Smooth muscle cell (in vitro differentiated cells): Measurements from ENCODE around the gene PGP. TPM values are rescaled to one million over a fixed set of nuclear protein-coding genes. Genes with fewer than 3 reads are reported as not detected.

Experiments
- DNase-seq: peaks from one replicate; lab custom pipeline; 2025; ENCODE audit not compliant: unreplicated experiment; lab: John Stamatoyannopoulos, UW
- H2AFZ ChIP-seq: fragments of 200-600 bp; sonication (generic); 2 replicates; pipeline ENCODE4 v1.6.0; 2016; ENCODE audit warnings: antibody characterized with exemption, low read depth, mild to moderate bottlenecking
- H3F3A ChIP-seq: fragments of 200-600 bp; sonication (generic); 2 replicates; pipeline ENCODE4 v1.6.0; 2017; ENCODE audit warnings: antibody characterized with exemption, low read depth
- H3K27ac ChIP-seq: fragments of 200-600 bp; sonication (generic); 2 replicates; pipeline ENCODE4 v1.5.1; 2016; ENCODE audit warnings: low read depth, mild to moderate bottlenecking
- H3K27me3 ChIP-seq: fragments of 200-600 bp; sonication (generic); 2 replicates; pipeline ENCODE4 v1.6.1; 2016; ENCODE audit warnings: low read depth, mild to moderate bottlenecking
- H3K36me3 ChIP-seq: fragments of 200-600 bp; sonication (generic); 2 replicates; pipeline ENCODE4 v1.5.1; 2016; ENCODE audit warnings: low read depth
- H3K4me1 ChIP-seq: fragments of 200-600 bp; sonication (generic); 2 replicates; pipeline ENCODE4 v1.5.1; 2016; ENCODE audit warnings: low read depth
- H3K4me2 ChIP-seq: fragments of 200-600 bp; sonication (generic); 2 replicates; pipeline ENCODE4 v1.6.0; 2016; ENCODE audit warnings: mild to moderate bottlenecking
- H3K4me3 ChIP-seq: fragments of 200-600 bp; sonication (generic); 2 replicates; pipeline ENCODE4 v1.5.1; 2016; ENCODE audit warnings: mild to moderate bottlenecking
- H3K79me2 ChIP-seq: fragments of 200-600 bp; sonication (generic); 2 replicates; pipeline ENCODE4 v1.6.0; 2016; ENCODE audit warnings: low read depth, mild to moderate bottlenecking
- H3K9ac ChIP-seq: fragments of 200-600 bp; sonication (generic); 2 replicates; pipeline ENCODE4 v1.6.0; 2016; ENCODE audit warnings: low read depth
- H3K9me3 ChIP-seq: fragments of 200-600 bp; sonication (generic); replicated peaks from 2 replicates; pipeline ENCODE4 v1.5.1; 2016; ENCODE audit warnings: low read depth
- H4K20me1 ChIP-seq: fragments of 200-600 bp; sonication (generic); 2 replicates; pipeline ENCODE4 v1.6.0; 2016; ENCODE audit warnings: low read depth
- CTCF ChIP-seq: fragments of 200-600 bp; sonication (generic); IDR thresholded peaks from 2 replicates; pipeline ENCODE4 v1.5.1; 2017; ENCODE audit warnings: borderline replicate concordance, mild to moderate bottlenecking, antibody characterized with exemption; ENCODE audit not compliant: insufficient read depth, poor library complexity, severe bottlenecking
- WGBS: methylation state at CpG from one replicate; pipeline ENCODE4 v1.1.7; 2016; ENCODE audit warnings: low lambda C conversion rate; 5-methylcytosine and 5-hydroxymethylcytosine counted together
- polyA plus RNA-seq: library from polyadenylated mRNA; unstranded; fragments of >200 nt; fragmentation: Nextera tagmentation; extraction: Ambion mirVana; gene quantifications from 2 replicates; pipeline ENCODE4 v1.2.1, GENCODE V29; 2016
- total RNA-seq: library from RNA; depleted of rRNA; stranded (reverse); fragments of >200 nt; gene quantifications from 2 replicates; pipeline ENCODE4 v1.2.3, GENCODE V29; 2014

PGP gene
- total and polyA plus RNA-seq, 2 experiments from 2014 or later = 21.6 to 30.1 TPM

- no peak for TF ChIP-seq CTCF
- no peak overlapping the region for H3K9ac ChIP-seq
- H3K27ac ChIP-seq = no peak overlapping the region
- 71% methylated on average over 18 of the region's 18 CpGs for WGBS
- H2AFZ ChIP-seq = no peak overlapping the region
- no peaks in the 10 kb centered on the region for H3K36me3 ChIP-seq
- H3K9me3 ChIP-seq = no peaks in the 10 kb centered on the region
- H3K79me2 ChIP-seq = no peaks in the 10 kb centered on the region
- H3K4me3 ChIP-seq = no peak overlapping the region
- peaks cover 23% of the 10 kb centered on the region for H3K27me3 ChIP-seq
- no peak overlapping the region for H3K4me2 ChIP-seq
- DNase-seq = no peak
- peaks cover 17% of the 10 kb centered on the region for H3K4me1 ChIP-seq
- H3F3A ChIP-seq = peaks cover 7% of the 10 kb centered on the region
- H4K20me1 ChIP-seq = peaks cover 38% of the 10 kb centered on the region
These were observed 23.7 kb upstream of the PGP start for GRCh38 chr16:2238150-2238837.

- Histone ChIP-seq H3K79me2 (no peaks in the 10 kb centered on the region), H2AFZ (no peak overlapping the region), H3K27ac (no peak overlapping the region), H3K9ac (no peak overlapping the region), H4K20me1 (peaks cover 38% of the 10 kb centered on the region), H3K4me1 (peaks cover 17% of the 10 kb centered on the region), H3K27me3 (peaks cover 23% of the 10 kb centered on the region), H3K4me2 (peak overlapping the region; percentile 93), H3K4me3 (peak overlapping the region; percentile 42), H3K36me3 (no peaks in the 10 kb centered on the region), H3K9me3 (no peaks in the 10 kb centered on the region), H3F3A (peaks cover 7% of the 10 kb centered on the region)
- 23% methylated on average over 63 of the region's 65 CpGs for WGBS
- DNase-seq = no peak
- no peak for TF ChIP-seq CTCF
These were observed 23.0 kb upstream of the PGP start for GRCh38 chr16:2237493-2238149.

- 7% methylated on average over 19 of the region's 40 CpGs for WGBS
- TF ChIP-seq CTCF = no peak
- Histone ChIP-seq H3K27ac (no peak overlapping the region), H3K4me3 (peak overlapping the region; percentile 42), H3K4me2 (peak overlapping the region; percentile 93), H3K4me1 (peaks cover 17% of the 10 kb centered on the region), H4K20me1 (peaks cover 38% of the 10 kb centered on the region), H3F3A (peaks cover 7% of the 10 kb centered on the region), H3K79me2 (no peaks in the 10 kb centered on the region), H3K36me3 (no peaks in the 10 kb centered on the region), H3K9me3 (no peaks in the 10 kb centered on the region), H2AFZ (no peak overlapping the region), H3K27me3 (peaks cover 23% of the 10 kb centered on the region), H3K9ac (no peak overlapping the region)
- no peak for DNase-seq
These were observed 22.5 kb upstream of the PGP start for GRCh38 chr16:2237102-2237482.
